GM21381 (cell line): ENCODE data around the gene FOXP1.

ENCODE experiments used
- ATAC-seq: cut with Tn5 transposase; IDR thresholded peaks from one replicate; pipeline ENCODE4 v1.9.1; 2021; ENCODE audit warnings: mild to moderate bottlenecking, moderate library complexity; ENCODE audit not compliant: unreplicated experiment

Gene FOXP1

DNA sequence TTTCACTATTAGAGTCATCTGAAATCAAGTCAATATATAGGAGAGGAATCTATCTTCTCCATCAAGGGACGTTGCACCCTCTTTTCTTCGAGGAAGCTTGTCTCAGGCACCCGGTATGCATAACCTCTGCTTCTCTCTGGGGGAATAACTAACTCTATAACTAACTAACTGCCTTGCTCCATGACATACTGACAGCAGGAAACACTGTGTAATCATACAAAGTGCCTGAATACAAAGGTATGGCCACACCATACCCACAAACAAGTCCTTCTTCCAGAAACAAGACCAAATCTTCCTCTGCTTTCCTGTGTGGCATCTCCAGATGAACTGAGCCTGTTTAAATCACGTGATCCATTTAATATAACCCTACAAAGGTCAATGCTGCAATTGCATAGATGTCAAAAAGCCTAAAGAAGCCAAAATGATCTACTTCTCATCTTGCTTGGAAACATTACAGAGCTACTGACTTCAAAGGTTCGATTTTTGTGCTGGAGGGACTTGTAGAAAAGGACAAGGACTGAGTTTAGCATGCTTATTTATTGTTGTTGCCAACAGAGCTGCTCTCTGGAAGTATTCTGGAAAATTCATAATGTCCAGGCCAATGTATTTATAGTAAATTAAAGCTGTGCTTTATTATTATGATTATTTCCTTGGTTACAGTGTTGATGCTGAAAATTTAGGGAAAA lies 380.5 kb downstream of the FOXP1 start:
- no peak for ATAC-seq

DNA sequence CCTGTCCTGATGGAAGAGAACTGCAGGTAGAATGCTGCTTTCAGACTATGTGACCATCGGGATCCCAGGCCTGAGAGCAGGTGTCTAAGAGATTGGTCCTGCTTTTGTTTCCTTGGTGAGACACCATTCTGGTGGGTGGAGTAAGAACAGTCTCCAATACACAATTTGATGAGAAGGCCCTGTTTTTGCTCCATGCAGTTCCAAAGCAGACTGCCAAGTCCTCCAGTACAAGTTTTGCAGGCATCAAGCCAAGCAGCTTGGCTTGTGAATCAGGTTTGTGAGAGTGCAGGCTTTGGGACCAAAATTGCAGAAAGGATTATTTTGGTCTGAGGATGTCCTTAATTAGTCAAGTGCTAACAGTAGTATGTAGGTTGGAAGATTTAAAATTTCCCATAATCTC lies 381.6 kb downstream of the FOXP1 start:
- no peak for ATAC-seq

DNA sequence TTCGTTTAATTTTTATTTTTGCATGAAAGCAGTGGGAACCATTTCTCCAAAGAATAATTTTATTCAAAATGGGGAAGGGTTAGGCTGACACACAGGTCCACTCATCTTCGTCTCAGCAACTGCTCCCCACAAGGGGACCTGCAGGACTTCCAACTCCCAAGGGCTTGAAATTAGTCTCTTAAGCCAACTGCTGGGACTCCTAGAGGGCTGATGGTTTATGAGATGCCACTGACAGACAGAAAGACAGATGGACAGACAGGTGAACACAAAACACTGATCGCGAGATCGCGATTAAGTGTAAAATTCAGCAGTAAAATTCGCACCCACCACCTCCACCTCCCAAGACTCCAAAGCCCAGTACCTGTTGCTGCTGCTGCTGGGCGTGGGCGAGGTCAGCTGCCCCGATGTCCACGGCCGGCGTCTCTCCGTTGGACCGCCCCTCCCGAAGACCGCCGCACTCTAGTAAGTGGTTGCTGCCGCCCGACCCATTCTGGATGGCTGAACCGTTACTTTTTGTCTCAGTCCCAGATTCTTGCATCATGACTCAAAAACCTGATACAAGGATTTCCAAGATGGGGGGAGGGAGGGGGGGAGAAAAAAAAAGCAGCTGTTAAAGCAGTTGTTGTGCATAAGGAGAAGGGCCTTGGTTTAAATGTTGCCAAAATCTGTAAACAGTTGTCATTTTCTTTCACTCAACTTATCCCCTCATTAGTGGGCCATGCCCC lies 385.5 kb downstream of the FOXP1 start:
- no peak for ATAC-seq

DNA sequence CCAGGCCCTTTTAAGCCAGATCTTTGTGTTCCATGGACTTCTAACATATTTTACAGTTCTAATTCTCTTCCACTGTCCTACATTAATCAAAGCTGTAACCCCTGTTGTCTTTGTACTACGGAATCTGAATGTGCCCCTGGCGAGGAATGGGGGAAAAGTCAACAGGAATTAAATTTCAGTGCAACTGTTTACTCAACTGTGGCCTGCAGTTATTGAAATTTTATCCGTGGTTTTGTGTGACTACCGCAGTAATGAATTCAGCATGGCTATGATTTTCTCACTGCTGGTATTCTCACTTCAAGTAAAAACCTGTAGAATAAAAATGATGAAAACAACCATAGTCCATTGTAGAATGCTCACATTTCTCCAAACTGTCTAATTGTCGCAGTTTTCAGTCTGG lies 388.0 kb downstream of the FOXP1 start:
- no peak for ATAC-seq

DNA sequence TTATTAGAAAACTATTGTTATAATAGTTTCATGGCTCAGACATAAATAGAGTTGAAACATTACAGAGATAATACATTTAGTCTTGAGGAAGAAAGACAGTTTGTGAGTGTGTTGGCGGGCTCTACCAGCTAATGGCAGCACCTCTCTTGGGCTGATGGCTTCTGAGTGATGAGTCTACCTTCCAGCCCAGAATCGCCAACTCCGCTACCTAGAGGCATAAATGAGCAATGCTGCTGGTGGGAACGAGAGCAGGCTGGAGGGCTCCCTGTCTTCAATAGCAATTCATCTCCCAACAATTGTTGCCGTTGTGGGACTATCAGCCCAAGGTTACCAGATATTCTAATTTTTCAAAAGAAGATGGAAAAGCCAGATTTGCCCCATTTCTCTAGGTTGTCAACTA lies 388.7 kb downstream of the FOXP1 start:
- ATAC-seq: no peak

DNA sequence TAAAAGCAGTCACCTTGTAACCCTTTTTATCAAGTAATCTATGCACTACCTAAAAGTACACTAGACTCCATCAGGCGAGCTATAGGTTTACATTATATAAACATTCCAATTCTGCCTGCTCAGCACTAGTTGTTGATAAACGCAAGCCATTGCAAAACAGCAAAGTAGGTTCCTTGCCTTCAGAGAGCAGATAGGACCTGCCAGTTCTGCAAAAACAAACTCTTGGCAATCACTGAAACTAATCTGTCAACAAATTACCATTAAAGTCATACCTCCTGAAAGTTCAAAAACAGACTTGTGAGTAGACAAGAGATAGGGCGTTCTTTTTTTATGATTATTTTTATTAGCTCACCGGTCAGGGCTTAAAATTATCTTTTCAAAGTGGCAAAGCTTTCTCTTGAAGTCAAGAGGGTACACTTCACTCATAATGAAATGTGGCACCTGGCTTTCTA lies 392.5 kb downstream of the FOXP1 start:
- no peak for ATAC-seq

DNA sequence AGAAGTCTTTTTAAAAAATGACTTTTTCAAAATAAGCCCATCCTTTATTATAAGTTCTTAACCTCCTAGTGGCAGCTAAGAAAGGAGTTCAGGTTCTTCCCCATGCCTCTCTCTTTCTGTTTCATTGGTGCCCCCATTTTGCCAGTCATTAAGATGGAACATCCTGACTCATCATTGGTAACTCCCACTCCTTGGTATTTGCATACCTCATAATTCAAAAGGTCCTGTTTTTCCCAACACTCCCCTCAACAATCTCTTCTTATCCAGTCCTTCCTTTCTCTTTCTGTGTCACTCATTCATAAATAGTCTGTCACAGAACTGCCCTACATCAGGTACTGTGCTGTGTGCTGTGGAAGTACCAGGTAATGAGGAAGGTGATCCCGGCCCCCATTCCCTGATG lies 394.0 kb downstream of the FOXP1 start:
- no peak for ATAC-seq

DNA sequence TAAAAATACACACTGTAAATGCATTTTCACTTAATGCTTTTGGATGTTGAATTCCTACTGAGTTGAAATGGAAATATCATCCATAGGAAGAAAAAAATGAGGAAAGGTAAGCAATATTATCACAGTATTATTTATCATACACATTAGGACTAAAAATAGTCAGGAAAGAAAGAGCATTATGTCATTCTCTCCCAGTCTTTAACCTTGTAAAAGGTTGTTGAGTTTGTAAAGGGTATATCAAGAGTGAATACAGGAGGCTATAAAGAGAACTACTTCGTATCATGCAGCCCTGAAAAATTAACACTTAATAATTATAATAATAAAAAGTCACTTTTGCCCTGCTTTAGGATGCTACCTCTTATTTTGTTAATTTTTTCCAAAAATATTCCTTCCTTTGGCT lies 395.8 kb downstream of the FOXP1 start:
- ATAC-seq: no peak

DNA sequence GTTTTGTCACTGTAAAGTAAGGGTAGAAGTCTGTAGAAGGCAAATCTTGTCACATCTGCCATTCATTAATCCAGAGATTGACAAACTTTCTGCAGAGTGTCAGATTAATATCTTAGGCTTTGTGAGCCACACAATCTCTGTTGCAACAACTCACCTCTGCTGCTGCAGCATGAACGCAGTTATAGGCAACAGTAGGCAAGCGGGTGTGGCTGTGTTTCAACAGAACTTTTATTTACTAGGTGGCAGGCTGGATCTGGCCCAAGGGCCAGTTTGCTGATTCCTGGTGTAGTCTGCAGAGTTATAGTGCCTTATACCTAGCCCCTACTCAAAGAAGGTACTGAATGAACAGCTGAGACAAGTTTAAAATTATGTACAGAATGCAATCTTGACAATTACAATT lies 396.7 kb downstream of the FOXP1 start:
- ATAC-seq: no peak

DNA sequence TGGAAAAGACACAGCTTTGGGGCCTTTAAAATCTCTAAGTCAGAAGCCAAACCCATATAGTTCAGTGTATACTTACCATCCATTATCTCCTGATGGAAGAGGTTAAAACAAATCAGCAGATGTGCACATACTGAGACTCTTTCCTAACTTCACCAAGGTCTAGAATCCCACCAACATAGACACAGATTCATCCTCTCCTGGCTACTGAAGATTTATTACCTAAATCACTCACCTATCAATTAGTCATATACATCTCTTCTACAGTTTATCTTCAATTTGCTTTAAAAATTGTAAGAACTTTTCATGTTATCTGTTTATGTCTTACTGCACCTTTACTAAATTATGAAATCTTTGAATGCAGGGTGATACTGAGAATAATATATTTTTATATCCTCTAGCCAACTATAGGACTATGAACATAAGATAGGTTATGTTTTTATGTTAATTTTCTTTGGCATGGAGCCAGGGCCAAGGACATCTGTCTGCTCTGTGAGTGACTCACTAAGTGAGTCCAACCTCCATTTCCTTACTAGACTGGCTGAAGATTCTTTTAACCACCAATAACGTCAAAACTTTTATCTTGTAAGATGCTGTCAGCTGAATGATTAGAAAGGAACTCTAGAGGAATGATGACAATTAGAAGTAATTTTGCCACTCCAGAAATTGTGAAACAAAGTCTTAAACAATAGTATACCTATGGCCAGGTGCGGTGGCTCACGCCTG lies 397.6 kb downstream of the FOXP1 start:
- ATAC-seq: no peak

DNA sequence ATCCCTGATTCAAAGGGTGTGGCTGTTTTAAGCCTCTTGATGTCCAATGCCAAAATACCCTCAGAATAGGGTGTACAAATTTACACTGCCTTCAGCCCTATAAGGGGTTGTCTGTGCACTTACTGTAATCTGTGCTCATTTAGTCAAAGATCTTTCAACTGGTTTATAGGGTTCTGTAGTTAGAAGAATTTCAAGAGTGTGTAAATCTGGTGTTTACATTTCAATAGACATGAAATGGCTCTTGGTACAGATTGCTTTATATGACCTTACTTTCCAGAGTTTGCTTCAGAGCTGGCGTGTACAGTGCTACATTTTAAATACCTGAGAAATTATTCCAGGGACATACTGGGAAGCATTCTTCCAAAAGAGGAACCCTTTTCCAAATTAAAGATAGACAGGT lies 399.3 kb downstream of the FOXP1 start:
- no peak for ATAC-seq

DNA sequence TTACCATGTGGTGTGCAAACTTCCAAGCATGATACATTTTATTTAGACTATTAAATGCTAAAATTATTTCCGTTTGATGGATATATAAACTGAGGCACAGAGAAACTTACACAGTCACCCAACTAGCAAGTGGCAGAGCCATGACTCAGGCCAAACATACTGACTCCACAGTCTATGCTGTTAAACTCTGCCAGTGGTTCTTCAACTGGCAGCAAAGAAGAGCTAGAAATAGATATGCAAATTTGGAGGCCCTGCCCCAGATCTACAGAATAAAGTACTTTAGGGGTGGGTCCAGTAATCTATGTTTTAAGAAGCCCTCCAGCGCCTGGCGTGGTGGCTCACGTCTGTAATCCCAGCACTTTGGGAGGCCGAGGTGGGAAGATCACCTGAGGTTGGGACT lies 400.0 kb downstream of the FOXP1 start:
- ATAC-seq: no peak

DNA sequence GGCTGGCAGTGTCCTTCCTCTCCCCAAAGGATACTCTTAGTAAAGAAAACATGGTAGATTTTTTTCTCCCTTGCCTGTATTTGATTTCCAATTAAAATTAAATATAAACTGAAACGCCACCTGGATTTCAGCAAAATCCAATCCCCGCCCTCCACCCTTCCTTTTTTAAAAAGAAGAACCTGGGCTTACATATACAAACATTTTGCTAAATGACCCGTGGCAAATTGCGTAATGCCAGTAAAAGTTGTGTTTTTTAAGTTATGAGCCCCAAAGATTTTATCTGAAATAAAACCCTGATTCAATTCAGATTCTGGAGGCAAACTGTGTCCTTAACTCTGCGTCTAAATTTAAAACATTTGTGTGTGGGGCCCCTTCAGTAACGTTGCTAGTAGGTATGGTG lies 403.0 kb downstream of the FOXP1 start:
- no peak for ATAC-seq

DNA sequence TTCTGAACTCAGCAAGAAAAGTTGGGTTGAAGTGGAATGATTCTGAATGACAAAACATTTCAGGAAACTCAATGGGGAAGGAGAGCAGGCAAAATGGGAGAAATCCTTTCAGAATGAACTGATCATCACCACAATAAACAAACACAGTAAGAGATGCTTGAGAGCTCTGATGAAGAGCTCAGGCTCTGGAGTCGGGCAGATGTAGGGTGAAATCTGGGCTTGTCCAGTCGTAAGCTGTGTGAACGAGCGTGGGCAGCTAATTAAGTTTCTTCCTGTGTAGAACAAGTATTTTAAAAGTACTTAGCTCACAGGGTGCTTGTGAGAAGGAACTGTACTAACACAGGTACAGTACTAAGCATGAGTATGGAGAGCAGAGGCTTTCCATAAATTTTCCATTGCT lies 406.2 kb downstream of the FOXP1 start:
- ATAC-seq: no peak

DNA sequence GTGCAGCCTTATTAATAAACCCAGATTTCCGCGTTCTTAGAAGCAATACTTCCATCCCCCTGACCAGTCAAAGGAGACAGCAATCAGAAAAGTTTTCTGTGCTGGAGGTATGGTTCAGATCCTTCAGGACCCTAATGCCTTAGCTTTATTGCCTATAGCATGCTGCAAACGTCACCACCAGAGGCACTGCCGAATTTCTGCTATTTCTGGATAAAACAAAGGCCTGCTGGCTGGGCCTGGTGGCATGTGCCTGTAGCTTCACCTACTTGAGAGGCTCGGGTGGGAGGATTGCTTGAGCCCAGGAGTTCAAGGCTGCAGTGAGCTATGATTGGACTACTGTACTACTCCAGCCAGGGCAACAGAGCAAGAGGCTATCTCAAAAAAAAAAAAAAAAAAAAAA lies 407.2 kb downstream of the FOXP1 start:
- ATAC-seq: no peak

DNA sequence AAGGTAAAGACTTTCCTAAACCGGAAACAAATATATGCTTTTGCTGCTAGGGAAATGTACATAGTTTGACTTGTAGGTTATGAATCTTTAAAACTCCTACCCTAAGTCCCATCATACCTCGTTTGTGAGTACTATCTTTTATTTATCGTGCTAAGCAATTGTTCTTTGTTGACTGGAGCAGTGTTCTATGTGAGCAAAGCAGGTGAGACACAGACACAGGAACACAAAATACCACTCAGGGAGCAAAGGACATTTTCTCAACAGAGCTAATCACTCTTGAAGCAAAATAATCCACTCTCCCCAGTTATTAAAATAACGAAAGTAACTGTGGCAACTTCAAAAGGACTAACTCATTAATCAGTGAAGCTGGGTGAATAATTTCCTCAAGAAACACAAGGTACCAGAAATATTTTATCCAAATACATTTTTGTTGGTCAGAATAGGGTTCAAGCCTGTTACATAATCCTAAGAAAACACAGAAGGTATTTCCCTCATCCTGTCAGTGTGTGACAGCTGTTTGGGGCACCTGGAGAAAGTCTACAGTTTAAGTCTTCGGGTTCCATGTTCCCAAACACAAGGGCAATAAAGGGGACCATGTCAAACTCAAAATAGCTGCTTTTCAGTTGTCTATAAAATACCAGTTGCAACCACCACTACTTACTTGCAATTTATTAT lies 407.7 kb downstream of the FOXP1 start:
- no peak for ATAC-seq

DNA sequence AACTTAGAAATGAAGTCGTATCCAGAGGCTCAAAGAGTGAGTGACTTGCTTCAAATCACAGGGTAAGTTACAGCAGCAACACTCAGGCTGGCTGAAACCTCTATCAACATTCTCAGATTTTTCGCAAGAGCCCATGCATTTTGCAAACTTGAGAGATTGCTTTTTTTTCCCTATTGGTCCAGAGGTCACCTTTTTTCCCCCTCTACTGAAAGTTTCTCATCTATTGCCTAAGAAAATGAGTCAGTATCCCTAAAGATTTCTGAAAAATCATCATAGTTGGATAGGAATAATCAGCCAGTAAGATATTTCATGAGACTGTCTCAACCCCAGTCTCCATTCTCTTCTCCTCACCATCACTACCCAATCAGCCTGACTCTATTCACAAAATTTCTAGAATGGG lies 410.6 kb downstream of the FOXP1 start:
- ATAC-seq: no peak

DNA sequence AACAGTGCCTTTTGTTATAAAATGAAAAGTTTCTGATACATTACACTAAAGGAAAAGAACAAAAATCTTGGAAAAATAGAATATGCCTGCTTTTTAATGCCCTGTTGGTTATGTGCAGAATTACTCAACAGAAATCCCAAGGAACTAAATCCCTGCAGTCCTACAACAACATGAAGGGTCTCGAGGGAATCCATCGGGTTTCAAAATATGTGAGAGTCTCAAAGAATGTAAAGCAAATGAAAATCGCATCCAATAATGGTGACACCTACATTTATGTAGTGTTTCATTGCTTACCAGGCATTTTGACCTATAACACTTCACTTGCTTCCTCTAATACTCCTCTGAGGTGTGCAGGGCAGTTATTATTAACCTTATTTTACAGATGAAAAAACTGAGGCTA lies 411.3 kb downstream of the FOXP1 start:
- ATAC-seq: no peak

DNA sequence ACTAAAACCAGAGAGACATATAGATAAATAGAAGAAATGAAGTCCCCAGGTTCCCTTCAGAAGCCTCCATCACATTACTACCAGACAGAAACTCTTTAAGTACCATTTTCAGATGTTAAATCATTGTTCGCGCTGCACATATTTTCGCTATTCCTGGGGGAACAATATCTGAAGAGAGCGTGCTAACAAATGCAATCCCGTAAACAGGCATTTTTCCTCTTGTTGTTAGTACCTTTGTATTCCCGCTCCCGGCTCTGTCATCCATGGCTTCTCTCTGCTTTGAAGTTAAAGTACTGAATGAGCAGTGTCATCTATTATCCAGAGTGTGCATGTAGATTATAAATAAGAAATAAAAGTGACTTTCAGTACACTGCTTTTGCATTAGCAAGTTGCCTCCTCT lies 412.3 kb downstream of the FOXP1 start:
- ATAC-seq: no peak

DNA sequence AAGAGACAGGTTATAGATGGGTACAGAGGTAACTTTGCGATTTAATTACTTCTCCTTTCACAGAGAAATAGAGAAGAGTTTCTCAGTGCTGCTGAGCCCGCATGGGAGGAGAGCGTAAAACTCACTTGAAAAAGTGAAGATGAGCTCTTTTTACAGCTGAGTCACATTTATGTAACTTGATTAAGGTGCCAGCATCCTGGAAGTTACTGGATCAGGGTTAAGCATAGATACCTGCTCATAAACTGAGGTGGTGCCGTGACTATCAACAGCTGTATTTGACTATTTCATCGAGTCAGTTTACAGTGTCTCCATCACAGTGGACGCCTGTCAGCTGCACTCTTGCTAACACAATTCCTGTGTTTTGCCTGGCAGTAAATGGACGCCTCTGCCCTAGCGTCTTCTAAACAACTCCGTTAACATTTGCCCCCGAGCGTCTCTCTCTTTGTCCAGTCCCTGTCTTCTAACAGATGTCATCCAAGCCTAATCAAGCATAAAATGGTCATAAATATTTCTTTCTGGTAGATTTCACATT lies 414.6 kb downstream of the FOXP1 start:
- no peak for ATAC-seq

DNA sequence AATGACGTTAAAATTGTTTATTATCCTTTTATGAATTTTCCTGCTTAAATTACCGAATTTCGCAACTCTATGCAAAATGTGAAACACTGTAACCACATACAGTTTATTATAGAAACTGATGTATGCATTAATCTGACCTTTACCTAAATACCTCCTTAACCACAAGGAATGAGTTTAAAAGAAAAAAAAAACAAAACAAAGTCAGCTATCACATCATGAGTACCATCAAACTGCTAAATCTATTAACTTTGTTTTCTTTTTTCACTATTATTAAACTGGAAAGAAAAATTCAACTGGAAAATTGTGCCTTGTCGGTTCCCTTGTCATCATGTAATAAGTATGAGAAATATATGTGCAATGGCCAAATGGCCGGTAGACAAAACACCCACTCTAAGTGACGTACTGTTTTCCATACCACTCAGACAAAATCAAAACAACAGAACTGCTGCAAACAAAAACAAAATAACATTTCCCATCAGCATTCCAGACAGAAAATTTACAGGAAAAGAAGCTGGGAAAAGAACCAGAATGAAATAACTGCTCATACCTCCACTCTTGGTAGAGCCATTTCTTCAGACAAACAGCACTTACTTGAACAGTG lies 415.3 kb downstream of the FOXP1 start:
- no peak for ATAC-seq
